CD4-positive, alpha-beta memory T cell (primary cell): Measurements from ENCODE around the gene PPARG. TPM values are rescaled to one million over a fixed set of nuclear protein-coding genes. Genes with fewer than 3 reads are reported as not detected.
"Not testable (repeated sequence)": the region's sequence is repeated elsewhere in the genome, so short reads cannot be mapped to it uniquely, and the experiment has no call there.

Experiments used
- CTCF ChIA-PET: fragments of 350-600 bp; sonication (Branson Sonifier 250); formaldehyde crosslinking; loops from one replicate; lab custom pipeline; 2021; ENCODE audit warnings: inconsistent platforms; ENCODE audit not compliant: partially characterized antibody; lab: Charles Lee
- POLR2A ChIA-PET: fragments of 350-600 bp; sonication (Branson Sonifier 250); formaldehyde crosslinking; loops from one replicate; lab custom pipeline; 2021; ENCODE audit not compliant: partially characterized antibody; lab: Charles Lee
- DNase-seq, 5 donors: peaks; one replicate each; pipeline versions ENCODE4 v3.0.0 to v3.0.0-alpha.2; 2020 to 2022; ENCODE audit warnings: mixed read lengths in 1 of 5
- H3K27ac ChIP-seq: one replicate; pipeline ENCODE4 v1.7.0; 2013; ENCODE audit warnings: low read depth, low read length
- H3K27me3 ChIP-seq: 2 replicates; pipeline ENCODE4 v1.7.0; 2013; ENCODE audit warnings: mild to moderate bottlenecking, low read length, moderate library complexity; ENCODE audit not compliant: insufficient read depth
- H3K36me3 ChIP-seq: 2 replicates; pipeline ENCODE4 v1.7.0; 2013; ENCODE audit warnings: mild to moderate bottlenecking, low read length, moderate library complexity; ENCODE audit not compliant: insufficient read depth
- H3K4me1 ChIP-seq: 2 replicates; pipeline ENCODE4 v1.7.0; 2013; ENCODE audit warnings: mild to moderate bottlenecking, low read length, moderate library complexity; ENCODE audit not compliant: insufficient read depth
- H3K4me3 ChIP-seq, 2 donors: one replicate each; pipeline ENCODE4 v1.7.0; 2013; ENCODE audit warnings: low read length in 2 of 2, mild to moderate bottlenecking in 1 of 2
- H3K9me3 ChIP-seq, 2 donors: one replicate each; pipeline ENCODE4 v1.7.0; 2013; ENCODE audit warnings: low read length in 2 of 2, control low read depth in 1 of 2; ENCODE audit not compliant: control insufficient read depth in 1 of 2
- H3K27ac Mint-ChIP-seq, 7 donors: one replicate each; pipeline ENCODE4 v1.8.0; 2020 to 2021; ENCODE audit warnings: mixed read lengths in 7 of 7, mild to moderate bottlenecking in 6 of 7, inconsistent platforms in 3 of 7, moderate library complexity in 3 of 7
- H3K27me3 Mint-ChIP-seq, 2 donors: one replicate each; pipeline ENCODE4 v1.8.0; 2020 to 2021; ENCODE audit warnings: mixed read lengths in 2 of 2
- H3K36me3 Mint-ChIP-seq, 2 donors: one replicate each; pipeline ENCODE4 v1.8.0; 2020 to 2021; ENCODE audit warnings: mixed read lengths in 2 of 2, inconsistent platforms in 1 of 2, mild to moderate bottlenecking in 1 of 2
- H3K4me1 Mint-ChIP-seq, 4 donors: one replicate each; pipeline ENCODE4 v1.8.0; 2020 to 2021; ENCODE audit warnings: mixed read lengths in 4 of 4, mild to moderate bottlenecking in 1 of 4
- H3K4me3 Mint-ChIP-seq, 8 donors: one replicate each; pipeline ENCODE4 v1.8.0; 2020 to 2021; ENCODE audit warnings: mixed read lengths in 8 of 8, mild to moderate bottlenecking in 7 of 8, moderate library complexity in 6 of 8, inconsistent platforms in 3 of 8
- H3K9me3 Mint-ChIP-seq, 8 donors: one replicate each; pipeline ENCODE4 v1.8.0; 2020 to 2021; ENCODE audit warnings: mixed read lengths in 8 of 8, mild to moderate bottlenecking in 5 of 8, inconsistent platforms in 3 of 8, moderate library complexity in 1 of 8
- intact Hi-C: fragments of 100-400 bp; cut with micrococcal nuclease; formaldehyde crosslinking; loops from one replicate; pipeline ENCODE4 v1.15.1; 2023
- polyA plus RNA-seq, 2 donors: library from polyadenylated mRNA; unstranded; fragments of 300-500 nt; fragmentation: Illumina TruSeq; gene quantifications; one replicate each; pipeline ENCODE4 v1.2.3, GENCODE V29; 2021
- total RNA-seq, 2 experiments: library from RNA; stranded (reverse); gene quantifications; one replicate each; pipeline ENCODE4 v1.2.3, GENCODE V29; 2021

The PPARG gene
- total and polyA plus RNA-seq, 4 experiments from 2014 or later = 0.29 to 0.99 (median 0.83) TPM; not detected in 1

DNA sequence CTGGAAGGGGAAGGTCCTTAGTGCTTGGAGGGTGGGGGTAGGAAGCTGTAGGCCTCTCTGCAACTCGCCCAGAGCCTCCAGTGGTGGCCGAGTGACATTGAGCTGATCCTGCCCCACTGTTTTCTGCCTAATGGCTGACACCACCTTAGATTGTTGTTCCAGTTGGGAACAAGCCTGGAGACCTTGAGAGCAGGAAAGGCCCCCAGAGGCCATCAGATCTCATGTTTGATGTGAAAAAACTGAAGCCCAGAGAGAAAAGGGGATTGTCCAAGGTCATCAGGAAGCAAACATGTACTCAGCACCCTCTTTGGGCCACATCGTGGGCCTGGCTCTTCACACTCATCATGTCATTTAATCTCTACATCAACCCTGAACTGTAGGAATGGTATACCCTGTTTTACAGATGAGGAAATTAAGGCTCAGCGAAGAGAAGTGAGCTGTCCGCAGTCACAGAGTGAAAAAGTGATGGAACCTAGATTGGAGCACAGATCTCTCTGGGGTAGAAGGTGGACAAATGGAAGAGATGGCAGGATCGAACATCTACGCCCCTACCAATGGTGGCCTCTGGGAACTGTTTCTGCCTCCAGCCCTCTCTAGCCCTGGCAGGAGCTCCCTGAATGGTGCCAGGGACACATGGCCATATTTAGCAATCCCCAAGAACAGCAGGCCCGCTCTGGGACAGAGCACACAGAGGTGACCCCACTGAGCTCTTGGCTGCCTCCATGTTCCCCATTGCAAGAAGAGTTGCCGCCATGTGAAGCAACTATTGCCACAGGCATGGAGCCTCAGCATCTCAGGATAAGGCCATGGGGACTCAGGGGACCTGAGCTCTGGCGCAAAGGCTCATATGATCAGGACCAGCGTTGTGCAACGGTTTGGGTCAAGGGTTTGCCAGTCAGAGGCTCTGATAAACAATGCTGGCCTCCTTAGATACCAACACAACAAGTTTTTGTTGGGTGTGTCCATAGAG lies 163.8 kb downstream of the PPARG start:
- intact Hi-C loops = no loop called here
- ChIA-PET POLR2A (no interaction called here), CTCF (no interaction called here)
- H3K4me1 Mint-ChIP-seq = no peaks in the 10 kb centered on the region
- no peaks in the 10 kb centered on the region for H3K9me3 ChIP-seq
- H3K36me3 Mint-ChIP-seq = no peaks in the 10 kb centered on the region
- no peaks in the 10 kb centered on the region for H3K27me3 ChIP-seq
- H3K4me3 ChIP-seq = no peak overlapping the region
- H3K36me3 ChIP-seq = no peaks in the 10 kb centered on the region
- H3K4me3 Mint-ChIP-seq = no peak overlapping the region
- H3K27ac ChIP-seq = no peak overlapping the region
- H3K9me3 Mint-ChIP-seq = peaks cover 0 to 10% (median 0%) of the 10 kb centered on the region in 8 donors
- no peak overlapping the region for H3K27ac Mint-ChIP-seq
- H3K4me1 ChIP-seq = no peaks in the 10 kb centered on the region
- no peak for DNase-seq
- no peaks in the 10 kb centered on the region for H3K27me3 Mint-ChIP-seq

DNA sequence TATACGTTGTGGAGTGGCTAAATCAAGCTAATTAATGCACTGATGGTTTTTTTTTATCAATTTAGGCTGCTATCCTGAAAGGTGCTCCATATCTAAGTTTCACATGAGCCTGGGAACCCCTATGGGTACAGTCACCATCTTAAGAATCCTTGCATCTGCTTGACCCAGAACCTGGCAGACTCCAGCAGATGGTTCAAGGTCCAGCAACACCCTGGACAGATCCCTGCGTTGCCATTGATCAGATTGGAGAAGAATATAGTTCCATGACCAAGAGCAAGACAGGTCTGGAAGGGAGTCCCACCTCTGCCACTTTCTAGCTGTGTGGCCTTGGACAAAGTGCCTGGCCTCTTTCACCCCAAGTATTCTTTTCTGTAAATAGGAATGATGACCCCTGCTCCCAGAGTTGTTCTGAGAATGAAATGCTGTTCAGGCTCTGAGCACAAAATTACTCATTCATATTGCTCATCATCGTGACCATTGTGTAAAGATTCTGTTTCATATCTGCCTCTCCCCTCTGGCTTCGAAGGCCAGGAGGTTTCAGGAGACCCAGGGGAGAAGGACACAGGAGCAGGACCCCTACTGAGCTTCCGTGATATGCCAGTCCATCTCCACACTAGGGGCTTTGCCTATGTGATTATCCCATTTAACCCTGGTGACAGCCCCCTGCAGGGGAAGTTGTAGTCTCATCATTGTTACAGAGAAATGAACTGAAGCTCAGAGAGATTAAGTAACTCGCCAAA lies 165.4 kb downstream of the PPARG start:
- Histone ChIP-seq H3K4me1 (no peaks in the 10 kb centered on the region), H3K4me3 (no peak overlapping the region), H3K27ac (no peak overlapping the region), H3K36me3 (no peaks in the 10 kb centered on the region), H3K9me3 (no peaks in the 10 kb centered on the region), H3K27me3 (no peaks in the 10 kb centered on the region)
- no peaks in the 10 kb centered on the region for H3K36me3 Mint-ChIP-seq
- POLR2A ChIA-PET = no interaction called here
- H3K4me3 Mint-ChIP-seq = no peak overlapping the region
- DNase-seq = no peak
- H3K4me1 Mint-ChIP-seq = no peaks in the 10 kb centered on the region
- CTCF ChIA-PET = no interaction called here
- intact Hi-C loops = no loop called here
- no peak overlapping the region for H3K27ac Mint-ChIP-seq
- H3K27me3 Mint-ChIP-seq = no peaks in the 10 kb centered on the region
- H3K9me3 Mint-ChIP-seq = peaks cover 0 to 10% (median 0%) of the 10 kb centered on the region in 8 donors

DNA sequence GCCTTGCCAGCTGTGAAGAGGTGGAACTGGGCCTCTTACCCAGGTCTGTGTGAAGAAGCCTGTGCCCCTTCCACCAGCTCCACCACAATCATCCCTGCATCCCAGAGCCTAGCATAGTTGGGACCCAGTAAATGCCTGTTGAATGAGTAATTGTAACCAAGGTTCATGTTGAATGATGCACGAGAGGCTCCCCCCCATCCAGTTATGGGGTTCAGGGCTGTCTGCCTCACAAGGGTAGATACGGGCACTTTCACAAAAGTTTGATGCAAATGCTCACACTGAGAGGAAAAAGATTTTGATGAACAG lies 165.9 kb downstream of the PPARG start:
- intact Hi-C loops = no loop called here
- Mint-ChIP-seq H3K4me3 (no peak overlapping the region), H3K36me3 (no peaks in the 10 kb centered on the region), H3K27me3 (no peaks in the 10 kb centered on the region), H3K27ac (no peak overlapping the region), H3K9me3 (peaks cover 0 to 10% (median 0%) of the 10 kb centered on the region in 8 donors), H3K4me1 (no peaks in the 10 kb centered on the region)
- Histone ChIP-seq H3K36me3 (no peaks in the 10 kb centered on the region), H3K9me3 (no peaks in the 10 kb centered on the region), H3K4me3 (no peak overlapping the region), H3K27ac (no peak overlapping the region), H3K27me3 (no peaks in the 10 kb centered on the region), H3K4me1 (no peaks in the 10 kb centered on the region)
- no peak for DNase-seq
- CTCF ChIA-PET = no interaction called here
- POLR2A ChIA-PET = no interaction called here

DNA sequence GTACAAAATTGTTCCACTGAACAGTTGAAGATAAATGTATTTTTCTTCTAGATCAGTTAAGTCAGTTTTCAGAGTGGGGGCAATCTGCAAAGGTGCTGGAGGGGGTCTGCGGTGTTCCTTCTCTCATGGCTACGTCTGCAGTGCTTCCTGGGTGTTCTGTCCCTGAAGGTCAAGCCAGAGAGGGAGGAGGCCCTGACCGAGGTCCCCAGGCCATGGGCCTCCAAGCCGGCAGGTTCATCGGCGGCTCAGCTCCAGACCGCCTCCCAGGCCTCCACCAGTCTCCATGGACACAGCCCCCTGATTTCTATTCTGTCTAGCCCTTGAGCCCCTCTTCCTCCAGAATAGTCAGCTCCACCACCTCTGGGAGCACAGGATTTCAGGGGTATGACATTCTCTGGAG lies 166.9 kb downstream of the PPARG start:
- H3K27me3 ChIP-seq = no peaks in the 10 kb centered on the region
- H3K27ac Mint-ChIP-seq = no peak overlapping the region
- ChIA-PET CTCF (interaction anchor here (1.2 kb wide), 1 partner anchor 24 kb away, joined by 3 read pairs; no protein-coding TSS in a partner anchor), POLR2A (no interaction called here)
- H3K4me3 ChIP-seq = no peak overlapping the region
- H3K36me3 ChIP-seq = no peaks in the 10 kb centered on the region
- peaks cover 0 to 5% (median 0%) of the 10 kb centered on the region in 8 donors for H3K9me3 Mint-ChIP-seq
- no peaks in the 10 kb centered on the region for H3K9me3 ChIP-seq
- H3K27me3 Mint-ChIP-seq = no peaks in the 10 kb centered on the region
- H3K27ac ChIP-seq = no peak overlapping the region
- no peak overlapping the region for H3K4me3 Mint-ChIP-seq
- H3K36me3 Mint-ChIP-seq = no peaks in the 10 kb centered on the region
- H3K4me1 ChIP-seq = no peaks in the 10 kb centered on the region
- H3K4me1 Mint-ChIP-seq = peaks cover 0 to 1% (median under 1%) of the 10 kb centered on the region in 4 donors
- DNase-seq = no peak
- intact Hi-C loops = no loop called here

DNA sequence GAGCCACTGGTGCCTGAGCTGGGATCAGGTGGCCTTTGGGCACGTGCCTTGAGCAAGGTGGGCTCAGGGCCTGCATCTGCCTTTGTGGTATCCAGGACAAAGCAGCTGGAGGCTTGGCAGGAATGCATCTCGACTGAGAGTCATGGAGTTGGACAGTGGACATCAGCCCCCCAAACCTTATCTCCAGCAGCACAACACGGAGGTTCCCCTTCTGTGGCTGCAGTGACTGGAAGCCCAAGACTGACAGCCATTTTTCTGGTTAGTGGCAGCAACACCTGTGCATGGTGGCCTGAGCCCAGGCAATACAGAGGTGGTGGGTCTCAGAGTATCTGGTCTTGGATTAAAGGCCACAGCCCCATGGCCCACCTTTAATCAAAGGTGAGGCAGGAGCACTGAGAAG lies 167.6 kb downstream of the PPARG start:
- Histone ChIP-seq H3K36me3 (no peaks in the 10 kb centered on the region), H3K27ac (no peak overlapping the region), H3K4me1 (no peaks in the 10 kb centered on the region), H3K9me3 (no peaks in the 10 kb centered on the region), H3K4me3 (no peak overlapping the region), H3K27me3 (no peaks in the 10 kb centered on the region)
- no peak for DNase-seq
- peaks cover 0 to 2% (median 0%) of the 10 kb centered on the region in 8 donors for H3K9me3 Mint-ChIP-seq
- intact Hi-C loops = no loop called here
- ChIA-PET CTCF (interaction anchor here (1.2 kb wide), 1 partner anchor 23 kb away, joined by 3 read pairs; no protein-coding TSS in a partner anchor), POLR2A (no interaction called here)
- no peak overlapping the region for H3K4me3 Mint-ChIP-seq
- no peaks in the 10 kb centered on the region for H3K36me3 Mint-ChIP-seq
- H3K4me1 Mint-ChIP-seq = peaks cover 0 to 6% (median under 1%) of the 10 kb centered on the region in 4 donors
- no peak overlapping the region for H3K27ac Mint-ChIP-seq
- no peaks in the 10 kb centered on the region for H3K27me3 Mint-ChIP-seq

DNA sequence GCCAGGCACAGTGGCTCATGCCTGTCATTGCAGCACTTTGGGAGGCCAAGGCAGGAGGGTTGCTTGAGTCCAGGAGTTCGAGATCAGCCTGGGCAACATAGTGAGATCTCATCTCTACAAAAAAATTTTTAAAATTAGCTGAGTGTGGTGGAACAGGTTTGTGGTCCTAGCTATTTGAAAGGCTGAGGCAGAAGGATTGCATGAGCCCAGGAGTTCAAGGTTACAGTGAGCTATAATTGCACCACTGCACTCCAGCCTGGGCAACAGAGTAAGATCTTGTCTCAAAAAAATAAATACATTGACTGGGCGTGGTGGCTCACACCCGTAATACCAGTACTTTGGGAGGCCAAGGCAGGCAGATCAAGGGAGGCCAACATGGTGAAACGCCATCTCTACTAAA lies 168.5 kb downstream of the PPARG start:
- H3K4me3 Mint-ChIP-seq, DNase-seq, H3K9me3 Mint-ChIP-seq, H3K36me3 ChIP-seq, H3K27ac ChIP-seq, H3K4me1 Mint-ChIP-seq, H3K36me3 Mint-ChIP-seq, H3K9me3 ChIP-seq, H3K27me3 ChIP-seq, H3K4me1 ChIP-seq, H3K27me3 Mint-ChIP-seq, H3K27ac Mint-ChIP-seq, CTCF ChIA-PET, intact Hi-C loops, POLR2A ChIA-PET, H3K4me3 ChIP-seq: not testable (repeated sequence)

DNA sequence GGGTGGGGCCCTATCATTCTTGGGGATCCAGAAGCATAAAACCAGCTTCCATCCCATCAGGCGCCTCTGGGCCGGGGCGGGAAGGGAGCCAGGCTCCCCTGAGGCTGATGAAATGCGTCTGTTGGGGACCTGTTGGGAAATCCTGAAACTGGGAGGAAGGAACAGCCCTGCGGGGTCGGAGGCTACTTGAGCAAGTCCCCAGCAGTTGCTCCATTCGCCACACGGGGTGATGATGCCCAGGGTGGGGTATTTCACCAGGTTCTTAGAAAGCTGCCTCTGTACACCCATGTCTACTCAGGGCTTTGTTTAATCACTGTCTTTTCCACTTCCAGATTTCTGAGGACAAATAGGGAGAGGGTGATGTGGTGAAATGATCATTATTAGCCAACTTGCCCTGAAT lies 170.0 kb downstream of the PPARG start:
- Mint-ChIP-seq H3K27me3 (no peaks in the 10 kb centered on the region), H3K9me3 (peaks cover 0 to 2% (median 0%) of the 10 kb centered on the region in 8 donors), H3K27ac (no peak overlapping the region), H3K36me3 (no peaks in the 10 kb centered on the region), H3K4me1 (peaks cover 7 to 14% (median 8%) of the 10 kb centered on the region in 4 donors), H3K4me3 (no peak overlapping the region)
- CTCF ChIA-PET = interaction anchor here (0.8 to 0.9 kb wide), 2 partner anchors 12 to 22 kb away, joined by 4 read pairs; no protein-coding TSS in a partner anchor
- no peak overlapping the region for H3K4me3 ChIP-seq
- peaks cover 7% of the 10 kb centered on the region for H3K4me1 ChIP-seq
- intact Hi-C loops = no loop called here
- POLR2A ChIA-PET = no interaction called here
- H3K9me3 ChIP-seq = no peaks in the 10 kb centered on the region
- no peak for DNase-seq
- H3K27ac ChIP-seq = no peak overlapping the region
- no peaks in the 10 kb centered on the region for H3K36me3 ChIP-seq
- no peaks in the 10 kb centered on the region for H3K27me3 ChIP-seq
